HG03565 (cell line): ENCODE data around the gene SMIM35.

Experiments
- ATAC-seq: cut with Tn5 transposase; IDR thresholded peaks from one replicate; pipeline ENCODE4 v1.9.1; 2021; ENCODE audit warnings: mild to moderate bottlenecking, moderate library complexity; ENCODE audit not compliant: unreplicated experiment

Gene SMIM35

DNA sequence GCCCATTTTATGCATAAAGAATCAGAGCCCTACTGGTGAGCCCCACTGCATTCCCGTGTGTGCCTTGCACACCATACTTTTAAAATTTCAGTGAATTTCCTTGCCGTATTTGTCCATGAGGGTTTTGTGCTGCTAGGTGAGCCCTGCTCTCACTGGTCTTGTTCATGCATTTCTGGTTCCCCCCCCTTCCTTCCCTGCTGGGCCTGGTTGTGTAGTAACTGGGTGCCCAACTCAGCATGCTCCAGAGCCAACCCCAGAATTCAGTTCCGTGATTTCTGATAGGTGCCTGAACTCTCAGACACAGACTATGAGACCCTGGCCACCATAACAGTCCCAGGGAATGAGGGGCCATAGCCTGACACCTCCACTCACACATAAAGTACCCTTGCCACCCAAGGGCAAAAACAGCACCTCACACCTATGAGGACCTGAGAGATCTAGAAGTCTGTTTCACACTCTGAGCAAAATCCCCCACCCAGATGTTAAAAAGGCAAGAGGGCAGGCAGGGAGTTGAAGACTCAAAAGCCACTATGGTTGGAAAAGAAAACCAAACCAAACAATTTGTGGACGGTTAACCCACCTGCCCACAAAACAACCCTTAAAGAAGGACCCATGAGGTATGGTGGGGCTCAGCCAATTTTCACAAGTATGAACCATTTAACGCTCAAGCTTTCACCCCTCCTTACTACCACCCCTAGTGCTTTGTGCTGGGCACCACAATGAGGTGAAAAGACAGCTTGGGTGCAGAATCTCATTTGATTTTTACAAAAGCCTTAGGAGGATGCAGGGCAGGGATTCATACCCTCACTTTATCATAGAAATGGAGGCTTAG lies 117.4 kb downstream of the SMIM35 start:
- ATAC-seq: no peak

- ATAC-seq: no peak
Measured at GRCh38 chr11:117966908-117967307, 119.9 kb downstream of the SMIM35 start.

DNA sequence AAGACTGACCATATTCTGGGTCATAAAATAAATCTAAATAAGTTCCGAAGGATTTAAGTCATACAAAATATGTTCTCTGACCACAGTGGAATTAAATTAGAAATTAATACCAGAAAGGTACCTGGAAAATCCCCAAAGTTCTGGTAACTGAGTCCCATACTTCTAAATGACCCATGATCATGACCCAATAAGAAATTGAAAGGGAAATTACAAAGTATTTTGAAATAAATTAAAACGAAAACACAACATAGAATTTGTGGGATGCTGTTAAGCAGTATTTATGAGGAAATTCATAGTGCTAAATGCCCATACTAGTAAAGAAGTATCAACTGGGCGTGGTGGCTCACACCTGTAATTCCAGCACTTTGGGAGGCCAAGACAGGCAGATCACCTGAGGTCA lies 123.9 kb downstream of the SMIM35 start:
- no peak for ATAC-seq

- no peak for ATAC-seq
Measured at GRCh38 chr11:117961896-117962295, 124.9 kb downstream of the SMIM35 start.

DNA sequence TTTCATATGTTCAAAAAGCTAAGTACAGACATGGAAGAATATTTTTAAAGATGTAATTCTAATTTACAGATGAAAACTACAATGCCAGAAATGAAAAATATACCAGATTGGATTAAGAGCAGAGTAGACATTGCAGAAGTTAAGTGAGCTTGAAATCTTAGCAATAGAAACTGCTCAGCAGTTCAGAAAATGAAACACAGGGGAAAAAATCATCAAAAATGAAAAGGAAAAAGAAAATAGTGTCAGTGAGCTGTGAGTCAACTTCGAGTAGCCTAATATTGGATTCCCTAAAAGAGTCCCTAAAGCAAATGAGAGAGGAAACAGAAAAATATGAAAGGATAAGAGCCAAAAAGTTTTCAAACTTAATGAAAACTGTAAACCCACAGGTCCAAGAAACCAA lies 126.4 kb downstream of the SMIM35 start:
- no peak for ATAC-seq

DNA sequence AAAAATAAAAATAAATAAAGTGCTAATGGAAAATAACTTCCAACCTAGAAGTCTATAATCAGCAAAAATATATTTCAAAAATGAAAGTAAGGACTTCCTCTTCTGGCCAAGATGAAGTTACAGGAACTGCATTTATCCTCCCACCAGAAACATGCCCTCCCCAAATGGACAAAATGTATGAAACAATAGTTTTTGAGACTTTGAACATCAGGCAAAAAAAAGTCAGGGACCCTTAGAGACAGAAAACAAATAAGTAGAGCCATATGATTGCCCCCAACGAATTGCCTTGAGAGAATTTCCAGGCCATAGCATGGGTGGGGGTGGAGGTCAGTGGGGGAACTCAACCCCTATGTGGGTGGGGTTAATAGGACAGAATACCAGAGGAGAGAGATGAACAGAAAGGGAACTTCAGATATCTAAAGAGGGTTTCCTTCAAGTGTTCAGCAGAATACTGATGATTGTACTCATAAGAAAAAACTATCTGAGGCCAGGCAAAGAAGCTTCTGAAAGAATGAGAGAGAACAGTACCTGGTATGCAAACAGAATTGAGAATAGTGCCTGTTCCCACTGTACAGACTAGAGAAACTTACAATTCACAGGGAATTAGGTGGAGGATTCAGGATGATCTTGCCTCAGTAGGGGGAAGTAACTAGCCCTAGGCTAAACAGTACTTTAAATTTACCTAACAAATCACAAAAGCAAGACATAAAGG lies 127.2 kb downstream of the SMIM35 start:
- no peak for ATAC-seq

DNA sequence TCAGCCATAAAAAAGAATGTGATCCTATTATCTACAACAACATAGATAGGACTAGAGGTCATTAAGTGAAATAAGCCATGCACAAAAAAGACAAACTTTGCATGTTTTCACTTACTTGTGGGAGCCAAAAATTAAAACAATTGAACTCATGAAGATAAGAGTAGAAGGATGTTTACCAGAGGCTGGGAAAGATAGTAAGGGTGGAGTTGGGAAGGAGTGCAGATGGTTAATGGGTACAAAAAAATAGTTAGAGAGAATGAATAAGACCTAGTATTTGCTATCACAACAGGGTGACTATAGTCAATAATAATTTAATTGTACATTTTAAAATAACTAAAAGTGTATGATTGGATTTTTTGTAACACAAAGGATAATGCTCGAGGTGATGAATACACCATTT lies 127.8 kb downstream of the SMIM35 start:
- ATAC-seq: no peak
